Activated CD8-positive, alpha-beta T cell treated with anti-CD3 and anti-CD28 coated beads for 36 hours (primary cell): ENCODE results near the gene DPF3. TPM values are rescaled to one million over a fixed set of nuclear protein-coding genes. Genes with fewer than 3 reads are reported as not detected.

Source experiments
- ATAC-seq: fragments of 200-7000 bp; cut with Tn5 transposase; one replicate; pipeline ENCODE4 v1.10.0; 2021; ENCODE audit warnings: mild to moderate bottlenecking, moderate library complexity
- CTCF ChIA-PET: fragments of 350-600 bp; sonication (Branson Sonifier 250); formaldehyde crosslinking; loops from one replicate; lab custom pipeline; 2021; ENCODE audit warnings: antibody characterized with exemption; lab: Charles Lee
- POLR2A ChIA-PET: fragments of 350-600 bp; sonication (Branson Sonifier 250); formaldehyde crosslinking; loops from one replicate; lab custom pipeline; 2021; ENCODE audit warnings: antibody characterized with exemption; lab: Charles Lee
- DNase-seq: peaks from one replicate; pipeline ENCODE4 v3.0.0-alpha.2; 2020
- H3K27ac Mint-ChIP-seq: one replicate; pipeline ENCODE4 v1.8.0; 2021; ENCODE audit warnings: mild to moderate bottlenecking, mixed read lengths
- H3K27me3 Mint-ChIP-seq: one replicate; pipeline ENCODE4 v1.8.0; 2021; ENCODE audit warnings: mixed read lengths
- H3K36me3 Mint-ChIP-seq: one replicate; pipeline ENCODE4 v1.8.0; 2021; ENCODE audit warnings: low read depth, mixed read lengths
- H3K4me1 Mint-ChIP-seq: one replicate; pipeline ENCODE4 v1.8.0; 2021; ENCODE audit warnings: low read depth, mixed read lengths
- H3K4me3 Mint-ChIP-seq: one replicate; pipeline ENCODE4 v1.8.0; 2021; ENCODE audit warnings: mild to moderate bottlenecking, moderate library complexity, mixed read lengths
- H3K9me3 Mint-ChIP-seq: one replicate; pipeline ENCODE4 v1.8.0; 2021; ENCODE audit warnings: mixed read lengths
- CTCF ChIP-seq: fragments of 200-600 bp; IDR thresholded peaks from one replicate; pipeline ENCODE4 v1.8.0; 2022; ENCODE audit warnings: antibody characterized with exemption, mild to moderate bottlenecking
- intact Hi-C: fragments of 100-400 bp; cut with micrococcal nuclease; formaldehyde crosslinking; loops from one replicate; pipeline ENCODE4 v1.10.0; 2022
- total RNA-seq, 2 experiments: library from RNA; stranded (reverse); gene quantifications; one replicate each; pipeline ENCODE4 v1.2.3, GENCODE V29; 2021

The DPF3 gene
- total RNA-seq, 2 experiments from 2014 or later = 0.13 to 0.54 TPM

- H3K4me3 Mint-ChIP-seq = no peak overlapping the region
- intact Hi-C loops = no loop called here
- H3K9me3 Mint-ChIP-seq = no peaks in the 10 kb centered on the region
- no peaks in the 10 kb centered on the region for H3K4me1 Mint-ChIP-seq
- DNase-seq (no peak), ATAC-seq (no peak)
- no peaks in the 10 kb centered on the region for H3K36me3 Mint-ChIP-seq
- TF ChIP-seq CTCF = no peak
- ChIA-PET POLR2A (no interaction called here), CTCF (interaction anchor here (0.8 to 1.5 kb wide), 3 partner anchors 125 to 221 kb away, joined by 3 to 4 read pairs (median 3); no protein-coding TSS in a partner anchor)
- no peaks in the 10 kb centered on the region for H3K27me3 Mint-ChIP-seq
- H3K27ac Mint-ChIP-seq = no peak overlapping the region
Observed at GRCh38 chr14:72736786-72737559, 156.9 kb downstream of the DPF3 start.

GRCh38 chr14:72736308-72736707 lies 157.6 kb downstream of the DPF3 start:
- H3K27me3 Mint-ChIP-seq = no peaks in the 10 kb centered on the region
- intact Hi-C loops = no loop called here
- ATAC-seq = no peak
- ChIA-PET POLR2A (no interaction called here), CTCF (interaction anchor here (1.5 kb wide), 1 partner anchor 169 kb away, joined by 4 read pairs; no protein-coding TSS in a partner anchor)
- TF ChIP-seq CTCF = no peak
- H3K36me3 Mint-ChIP-seq = no peaks in the 10 kb centered on the region
- no peak for DNase-seq
- no peak overlapping the region for H3K27ac Mint-ChIP-seq
- H3K4me3 Mint-ChIP-seq = no peak overlapping the region
- H3K9me3 Mint-ChIP-seq = no peaks in the 10 kb centered on the region
- H3K4me1 Mint-ChIP-seq = no peaks in the 10 kb centered on the region

GRCh38 chr14:72732022-72732780 lies 161.7 kb downstream of the DPF3 start:
- TF ChIP-seq CTCF = no peak
- no peaks in the 10 kb centered on the region for H3K9me3 Mint-ChIP-seq
- POLR2A ChIA-PET = no interaction called here
- no peaks in the 10 kb centered on the region for H3K36me3 Mint-ChIP-seq
- H3K27me3 Mint-ChIP-seq = no peaks in the 10 kb centered on the region
- ATAC-seq (no peak), DNase-seq (no peak)
- CTCF ChIA-PET = no interaction called here
- H3K4me3 Mint-ChIP-seq = no peak overlapping the region
- H3K4me1 Mint-ChIP-seq = no peaks in the 10 kb centered on the region
- no peak overlapping the region for H3K27ac Mint-ChIP-seq
- intact Hi-C loops = no loop called here

GRCh38 chr14:72731252-72732020 lies 162.5 kb downstream of the DPF3 start:
- POLR2A ChIA-PET = no interaction called here
- Mint-ChIP-seq H3K9me3 (no peaks in the 10 kb centered on the region), H3K4me3 (no peak overlapping the region), H3K36me3 (no peaks in the 10 kb centered on the region), H3K4me1 (no peaks in the 10 kb centered on the region), H3K27me3 (no peaks in the 10 kb centered on the region), H3K27ac (no peak overlapping the region)
- no peak for TF ChIP-seq CTCF
- CTCF ChIA-PET = no interaction called here
- DNase-seq (no peak), ATAC-seq (no peak)
- intact Hi-C loops = no loop called here
